NCI-H526 treated with DMSO at 0.1 percent for 48 hours (cell line): ENCODE measurements around the gene SNRPB.
A peak's percentile ranks its signal among the peaks of the same experiment; 100 is the strongest.

ENCODE experiments used
- DNase-seq: peaks from one replicate; lab custom pipeline; 2025; lab: John Stamatoyannopoulos, UW

SNRPB gene

DNA sequence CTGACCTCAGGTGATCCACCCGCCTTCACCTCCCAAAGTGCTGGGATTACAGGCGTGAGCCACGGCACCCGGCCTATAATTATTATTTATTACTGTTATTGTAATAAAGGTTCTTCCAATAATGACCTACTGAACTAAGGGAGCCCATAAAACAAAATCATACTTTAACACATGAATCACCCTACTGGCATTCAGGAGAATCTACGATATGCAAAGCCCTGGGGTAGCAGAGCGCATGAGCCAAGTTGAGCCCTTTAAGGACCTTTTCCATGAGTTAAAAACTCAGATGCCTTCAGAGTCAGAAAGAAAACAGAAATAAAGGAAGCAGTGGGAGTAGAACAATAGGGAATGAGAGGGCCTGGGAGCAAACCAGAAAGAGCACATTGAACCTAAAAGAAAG lies 41.5 kb downstream of the SNRPB start:
- DNase-seq: no peak

DNA sequence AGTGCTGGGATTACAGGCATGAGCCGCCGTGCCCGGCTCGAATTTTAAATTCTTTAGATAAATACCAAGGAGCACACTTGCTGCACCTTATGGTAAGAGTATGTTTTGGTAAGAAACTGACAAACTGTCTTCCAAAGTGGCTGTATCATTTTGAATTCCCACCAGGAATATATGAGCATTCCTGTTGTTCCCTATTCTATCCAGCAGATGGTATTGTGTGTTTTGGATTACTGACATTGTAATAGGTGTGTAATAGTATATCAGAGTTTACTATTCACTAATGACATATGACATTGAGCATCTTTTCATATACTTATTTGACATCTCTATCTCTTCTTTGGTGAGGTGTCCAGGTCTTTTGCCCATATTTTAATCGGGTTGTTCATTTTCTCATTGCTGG lies 49.3 kb downstream of the SNRPB start:
- peak; percentile 8 for DNase-seq

GRCh38 chr20:2420510-2420909 lies 50.1 kb downstream of the SNRPB start:
- no peak for DNase-seq

- DNase-seq: no peak
These were observed 52.2 kb downstream of the SNRPB start for GRCh38 chr20:2418388-2418787.

DNA sequence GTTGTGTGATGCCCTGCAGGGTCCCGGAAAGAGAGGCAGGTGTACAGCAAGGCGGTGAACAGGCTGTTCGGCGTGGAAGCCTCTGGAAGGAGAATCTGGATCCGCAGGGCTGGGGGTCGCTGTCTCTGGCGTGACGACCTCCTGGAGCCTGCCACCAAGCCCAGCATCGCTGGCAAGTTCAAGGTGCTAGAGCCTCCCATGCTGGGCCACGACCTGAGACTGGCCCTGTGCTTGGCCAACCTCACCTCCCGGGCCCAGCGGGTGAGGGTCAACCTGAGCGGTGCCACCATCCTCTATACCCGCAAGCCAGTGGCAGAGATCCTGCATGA lies 53.4 kb downstream of the SNRPB start:
- no peak for DNase-seq

GRCh38 chr20:2416541-2417212 lies 53.9 kb downstream of the SNRPB start:
- peak; percentile 76 for DNase-seq
